SIG-M5 (cell line): ENCODE measurements around the gene ONECUT1.

ENCODE experiments used
- DNase-seq: peaks from one replicate; lab custom pipeline; 2025; lab: John Stamatoyannopoulos, UW

Gene ONECUT1

DNA sequence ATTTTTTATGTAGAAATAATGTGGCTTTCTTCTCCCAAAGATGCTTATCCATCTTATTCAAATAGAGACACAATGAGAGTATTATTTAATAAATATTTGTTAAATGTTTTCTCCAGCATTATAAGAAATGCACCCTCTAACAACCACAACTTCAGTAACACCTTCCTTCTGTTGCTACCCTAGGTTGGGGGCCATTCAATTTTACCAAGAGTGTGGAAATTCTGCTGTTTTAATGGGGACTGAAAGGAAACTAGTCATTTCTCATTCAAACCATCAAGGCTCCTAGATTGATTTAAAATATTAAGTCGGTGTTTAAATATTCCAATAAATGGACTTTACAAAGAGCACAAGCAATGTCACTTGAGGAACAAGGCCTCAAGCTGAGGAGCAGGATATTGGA lies 7.6 kb downstream of the ONECUT1 start:
- no peak for DNase-seq

DNA sequence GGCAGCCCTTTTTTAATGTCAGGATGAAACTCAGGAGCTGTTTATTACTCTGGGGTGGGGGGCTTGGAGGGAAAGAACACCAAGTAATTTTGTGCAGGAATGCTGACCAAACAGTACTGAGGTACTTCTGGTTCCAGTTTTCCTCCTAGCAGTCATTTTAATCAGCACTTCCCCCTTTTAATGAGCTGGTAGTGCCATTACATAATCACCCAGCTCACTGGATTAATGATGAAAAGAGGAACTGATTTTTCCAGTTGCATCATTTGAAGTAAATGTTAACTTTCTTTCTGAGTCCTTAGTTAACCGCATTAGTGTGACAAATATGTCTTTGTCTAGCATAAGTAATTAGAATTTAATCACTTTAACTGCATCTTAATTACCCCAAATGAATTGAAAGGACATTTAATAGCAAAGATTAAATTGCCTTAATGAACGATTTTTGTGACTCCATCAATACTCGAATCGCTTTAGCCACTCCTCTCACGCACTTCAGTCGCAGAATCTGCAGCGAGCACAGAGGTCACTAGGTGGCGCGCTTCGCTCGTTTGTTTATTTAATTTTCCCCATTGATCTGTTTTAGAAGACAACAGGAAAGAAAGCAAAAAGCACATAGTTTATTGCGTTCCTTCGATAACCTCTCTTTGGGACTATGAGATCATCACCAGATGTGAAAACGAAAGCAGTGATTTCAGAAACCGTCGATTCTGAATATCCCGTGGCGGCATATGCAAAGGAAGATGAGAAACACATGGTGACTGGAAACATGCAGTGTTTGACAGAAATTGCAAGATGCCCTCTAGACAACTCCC lies 9.8 kb downstream of the ONECUT1 start:
- DNase-seq: peak; percentile 57

DNA sequence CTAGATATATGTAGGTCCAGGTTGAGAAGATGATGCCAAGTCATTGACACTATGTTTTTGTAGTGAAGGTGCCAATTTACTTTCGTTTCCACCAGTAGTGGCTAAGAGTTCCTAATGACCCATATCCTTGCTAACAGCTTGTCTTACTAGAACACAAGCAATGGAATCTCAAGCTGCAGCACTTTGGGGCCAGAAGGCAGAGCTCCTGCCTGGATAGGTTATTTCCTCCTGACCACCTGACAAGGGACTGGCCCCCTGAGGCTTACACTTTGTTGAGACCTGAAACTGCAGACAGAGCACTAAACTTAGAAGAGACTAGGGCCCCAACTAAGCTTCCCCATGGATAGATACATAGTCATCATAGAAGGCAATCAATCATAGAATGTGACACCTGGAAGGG lies 11.7 kb downstream of the ONECUT1 start:
- no peak for DNase-seq

DNA sequence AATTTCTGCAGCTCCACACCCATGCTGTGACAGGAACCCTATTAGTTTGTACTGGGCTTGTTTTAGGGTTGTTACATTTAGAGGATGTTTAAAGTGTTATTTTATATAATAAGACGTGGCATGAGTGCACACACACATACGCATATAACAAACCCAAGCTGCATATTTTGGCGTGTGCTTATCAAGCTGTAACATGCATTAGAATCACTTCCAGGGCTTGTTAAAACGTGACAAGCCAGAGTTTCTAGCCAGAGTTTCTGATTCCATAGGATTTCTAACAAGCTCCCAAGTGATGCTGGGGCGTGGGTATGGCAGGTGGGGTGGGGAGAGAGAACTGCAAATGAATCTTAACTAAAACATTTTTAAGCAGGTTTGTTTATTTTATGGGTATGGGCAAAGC lies 17.4 kb downstream of the ONECUT1 start:
- no peak for DNase-seq

DNA sequence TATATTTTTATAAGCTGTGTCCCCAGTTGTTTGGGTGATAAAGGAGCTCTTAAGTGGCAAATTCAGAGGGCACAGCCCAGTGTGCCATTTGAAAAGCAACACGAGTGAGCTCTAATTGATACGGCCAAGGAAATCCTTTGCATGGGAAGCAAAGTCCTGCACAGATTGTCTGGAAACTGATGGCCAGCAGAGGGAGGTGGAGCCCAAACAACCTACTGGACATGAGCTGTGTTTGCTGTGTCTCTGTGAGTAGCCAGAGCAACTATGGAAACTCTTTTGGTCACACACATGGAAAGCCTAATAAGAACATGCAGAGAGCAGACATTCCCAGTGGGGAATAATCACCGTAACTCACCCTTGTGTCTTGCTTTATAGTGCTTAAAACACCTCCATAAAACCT lies 24.4 kb downstream of the ONECUT1 start:
- DNase-seq: no peak

DNA sequence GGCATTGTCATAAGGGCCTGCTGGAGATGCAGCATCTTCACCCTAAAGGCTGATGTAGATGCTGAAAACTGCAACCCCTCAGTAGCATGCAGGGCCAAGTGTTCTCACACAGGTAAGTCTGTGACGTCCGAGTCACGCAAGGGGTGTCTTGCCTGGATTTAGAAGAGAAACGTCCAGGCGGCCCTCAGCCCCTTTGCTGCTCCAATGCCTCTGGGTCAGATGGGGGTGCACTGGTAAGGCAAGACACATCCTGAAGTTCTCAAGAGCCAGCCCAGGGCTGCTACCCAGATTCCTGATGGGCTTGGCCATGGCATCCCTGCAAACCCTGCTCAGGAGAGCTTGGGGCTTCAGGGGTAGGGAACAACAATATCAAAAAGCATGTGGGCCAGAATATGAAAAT lies 25.4 kb downstream of the ONECUT1 start:
- DNase-seq: no peak

DNA sequence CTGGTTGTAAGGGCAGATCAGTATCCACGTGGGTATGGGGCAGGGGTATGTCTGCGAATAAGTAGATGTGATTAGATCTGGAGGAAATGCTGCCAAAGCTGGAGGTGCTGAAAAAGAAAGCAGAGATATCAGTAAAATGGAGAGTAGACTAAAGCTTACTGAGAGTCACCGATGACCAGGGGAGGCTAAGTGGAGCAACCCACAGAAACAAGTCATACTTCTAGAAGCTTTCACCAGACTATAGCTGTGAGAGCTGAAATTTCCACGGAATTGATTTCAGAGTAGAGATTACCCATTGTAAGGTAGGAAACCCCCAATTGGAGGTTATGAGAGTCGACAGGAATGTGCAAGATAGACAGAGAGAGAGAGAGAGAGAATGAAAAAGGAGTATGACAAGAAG lies 27.5 kb downstream of the ONECUT1 start:
- no peak for DNase-seq

DNA sequence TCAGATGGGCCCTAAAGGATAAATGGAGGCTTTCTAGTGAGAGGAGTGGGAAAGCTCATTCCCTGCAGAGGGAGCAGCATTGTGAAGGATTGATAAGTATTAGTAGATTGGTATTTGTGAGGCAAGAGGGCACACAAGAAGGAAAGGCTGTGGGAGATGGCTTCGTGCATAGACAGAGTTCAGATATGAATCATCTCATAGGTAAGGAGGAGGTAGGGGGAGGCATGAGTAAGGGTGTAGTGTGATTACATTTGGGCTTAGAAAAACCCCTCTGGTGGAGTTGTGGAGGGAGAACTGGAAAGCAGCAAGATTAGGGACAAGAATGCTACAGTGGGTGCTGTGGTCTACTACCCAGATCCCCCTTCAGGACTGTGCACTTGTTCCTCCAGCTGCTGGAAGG lies 29.6 kb downstream of the ONECUT1 start:
- no peak for DNase-seq

DNA sequence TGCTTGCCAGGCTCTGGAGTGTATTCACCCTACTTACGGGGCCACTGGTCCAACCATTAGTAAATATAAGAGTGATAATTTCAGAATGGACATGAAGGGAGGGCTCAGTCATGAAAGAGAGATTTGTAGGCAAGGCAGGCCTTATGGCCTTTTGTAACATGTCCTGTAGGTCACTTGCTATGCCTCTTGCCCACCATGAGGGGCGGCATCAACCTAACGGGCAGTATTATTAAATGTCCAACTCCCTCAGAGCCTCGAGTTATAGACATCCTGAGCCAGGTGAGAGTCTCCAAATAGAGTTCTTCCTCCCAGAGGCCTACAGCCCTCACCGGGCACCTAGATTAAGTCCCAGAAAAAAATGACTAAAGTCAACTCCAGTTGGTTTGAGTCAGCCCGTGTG lies 30.2 kb downstream of the ONECUT1 start:
- no peak for DNase-seq

DNA sequence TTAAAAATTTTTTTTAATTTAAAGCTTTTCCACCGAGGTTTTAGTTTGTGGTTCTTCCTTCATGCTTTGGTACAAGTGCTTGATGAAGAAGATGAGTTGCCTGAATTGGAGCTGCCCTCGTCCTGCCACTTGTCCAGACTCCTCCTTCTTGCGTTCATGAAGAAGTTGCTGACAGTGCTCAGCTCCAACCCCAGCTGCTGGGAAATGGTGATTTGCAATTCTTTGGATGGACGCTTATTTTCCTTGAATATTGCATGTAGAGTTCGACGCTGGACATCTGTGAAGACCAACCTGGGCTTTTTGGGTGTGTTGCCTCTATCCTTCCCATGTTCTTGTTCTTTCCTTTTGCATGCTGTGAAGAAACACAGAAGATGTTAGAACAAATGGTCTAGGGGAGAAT lies 32.6 kb downstream of the ONECUT1 start:
- no peak for DNase-seq

DNA sequence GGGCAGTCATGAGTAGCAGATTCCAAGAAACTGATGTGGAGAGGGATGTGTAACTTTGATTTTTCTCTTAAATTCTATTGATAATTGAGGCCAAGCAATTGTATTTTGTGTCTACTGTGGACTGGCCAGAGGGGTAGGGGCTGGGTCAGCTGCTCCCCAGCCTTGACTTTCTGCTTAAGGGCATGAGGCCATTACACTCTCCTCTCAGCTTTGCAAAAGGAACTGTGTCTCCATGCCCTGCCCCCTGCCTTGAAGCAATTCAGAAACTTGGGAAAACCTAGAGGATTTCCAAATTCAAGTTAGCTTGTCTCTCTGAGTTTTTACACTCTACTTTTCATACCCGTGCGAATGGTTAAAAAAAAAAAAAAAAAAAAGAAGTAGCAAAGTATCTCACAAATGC lies 38.6 kb downstream of the ONECUT1 start:
- no peak for DNase-seq

DNA sequence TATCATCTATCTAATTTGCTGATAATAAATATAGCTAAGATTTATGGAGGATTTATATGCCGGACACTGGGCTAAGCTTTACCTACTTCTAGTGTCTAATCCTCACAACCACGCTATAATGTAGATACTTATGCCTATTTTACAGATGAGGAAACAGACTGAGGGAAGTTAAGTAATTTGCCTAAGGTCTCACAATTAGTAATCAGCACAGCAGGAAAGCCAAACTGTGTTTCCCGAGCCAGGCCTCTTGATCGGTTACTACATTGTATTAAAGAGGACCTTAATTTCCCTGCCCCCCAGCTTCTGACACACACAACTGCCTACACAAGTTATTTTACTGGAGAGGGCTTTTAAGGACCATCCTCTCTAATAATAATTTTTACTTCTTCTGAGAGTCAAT lies 40.9 kb downstream of the ONECUT1 start:
- DNase-seq: peak; percentile 6

DNA sequence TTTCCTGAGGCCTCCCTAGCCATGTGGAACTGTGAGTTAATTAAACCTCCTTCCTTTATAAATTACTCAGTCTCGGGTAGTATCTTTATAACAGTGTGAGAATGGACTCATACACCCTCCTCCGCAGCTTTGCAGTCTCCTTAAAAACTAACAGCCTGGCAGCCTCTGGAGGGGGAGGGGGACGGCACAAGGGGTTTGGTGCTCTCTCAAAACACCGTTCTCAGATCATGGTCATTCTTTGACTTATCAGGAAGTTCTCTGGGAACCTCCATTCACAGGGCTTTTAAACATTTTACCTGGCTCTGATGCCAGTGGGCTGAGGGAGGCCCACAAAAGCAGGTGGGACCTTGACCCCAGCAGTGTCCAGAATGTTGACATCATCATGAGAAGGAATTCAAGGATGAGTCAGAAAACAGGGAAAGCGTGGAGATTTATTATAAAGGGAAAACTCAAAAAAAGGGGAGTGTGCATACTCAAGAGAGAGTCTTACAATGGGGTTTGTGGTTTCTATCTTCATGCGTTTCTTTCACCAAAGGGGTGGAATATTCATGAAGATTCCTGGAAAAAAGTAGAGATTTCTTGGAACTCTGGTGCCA lies 43.9 kb downstream of the ONECUT1 start:
- no peak for DNase-seq

DNA sequence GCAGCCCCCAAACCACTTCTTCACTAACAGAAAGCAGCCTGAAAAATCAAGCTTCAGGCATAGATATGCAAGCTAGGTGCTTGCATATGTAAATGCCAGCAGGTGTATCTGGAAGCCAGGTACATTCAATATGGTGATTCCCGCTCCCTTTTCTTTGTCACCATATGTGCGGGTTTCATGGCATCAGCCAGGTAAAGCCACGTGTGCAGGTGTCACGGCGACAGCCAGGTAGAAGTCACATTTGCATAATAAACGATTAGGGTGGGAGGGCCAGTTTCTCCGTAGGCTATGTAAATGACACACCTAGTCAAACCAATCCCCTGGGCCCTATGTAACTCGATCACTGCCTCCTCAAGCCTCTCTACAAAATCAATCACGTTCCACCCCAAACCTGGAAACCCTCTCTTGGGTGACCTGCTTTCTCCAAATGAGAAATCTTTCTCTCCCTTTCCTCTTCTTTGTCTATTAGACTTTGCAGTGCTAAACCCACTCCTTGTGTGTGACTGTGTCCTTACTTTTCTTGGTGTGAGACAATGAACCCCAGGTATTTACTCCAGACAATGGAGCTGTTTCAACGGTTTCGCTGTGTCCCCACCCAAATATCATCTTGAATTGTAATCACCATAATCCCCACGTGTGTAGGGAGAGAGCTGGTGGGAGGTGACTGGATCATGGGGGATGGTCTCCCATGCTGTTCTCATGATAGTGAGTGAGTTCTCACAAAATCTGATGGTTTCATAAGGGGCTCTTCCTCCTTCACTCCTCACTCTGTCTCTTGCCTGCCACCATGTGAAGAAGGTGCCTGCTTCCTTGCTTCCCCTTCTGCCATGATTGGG lies 44.6 kb downstream of the ONECUT1 start:
- DNase-seq: no peak

DNA sequence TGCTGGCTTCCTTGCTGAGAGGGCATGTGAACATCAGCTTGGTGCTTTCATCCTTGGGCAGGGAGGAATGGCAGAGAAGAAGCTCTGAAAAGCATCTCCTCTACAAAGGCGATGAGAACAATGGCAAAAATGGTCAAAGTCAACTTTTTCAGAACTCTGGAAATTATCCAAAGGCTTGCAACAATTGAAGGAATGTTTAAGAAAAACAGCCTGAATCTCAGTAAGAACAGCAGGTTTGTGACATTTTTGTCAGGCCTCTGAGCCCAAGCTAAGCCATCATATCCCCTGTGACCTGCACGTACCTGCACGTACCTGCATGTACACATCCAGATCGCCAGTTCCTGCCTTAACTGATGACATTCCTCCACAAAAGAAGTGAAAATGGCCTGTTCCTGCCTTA lies 51.8 kb downstream of the ONECUT1 start:
- no peak for DNase-seq

DNA sequence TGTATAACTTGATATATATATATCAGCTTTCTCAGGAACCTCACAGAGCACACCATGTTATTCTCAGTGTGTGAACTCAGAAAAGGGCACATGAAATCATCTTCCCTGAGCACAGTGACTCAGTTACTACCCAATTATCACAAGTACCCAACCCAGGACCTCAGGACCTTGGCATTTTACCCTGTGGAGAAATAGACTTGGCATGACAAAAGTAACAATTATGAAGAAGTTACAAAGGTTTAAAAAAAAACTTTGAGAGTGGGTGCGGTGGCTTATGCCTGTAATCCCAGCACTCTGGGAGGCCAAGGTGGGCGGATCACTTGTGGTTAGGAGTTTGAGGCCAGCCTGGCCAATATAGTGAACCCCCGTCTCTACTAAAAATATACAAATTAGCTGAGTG lies 52.4 kb downstream of the ONECUT1 start:
- DNase-seq: no peak

DNA sequence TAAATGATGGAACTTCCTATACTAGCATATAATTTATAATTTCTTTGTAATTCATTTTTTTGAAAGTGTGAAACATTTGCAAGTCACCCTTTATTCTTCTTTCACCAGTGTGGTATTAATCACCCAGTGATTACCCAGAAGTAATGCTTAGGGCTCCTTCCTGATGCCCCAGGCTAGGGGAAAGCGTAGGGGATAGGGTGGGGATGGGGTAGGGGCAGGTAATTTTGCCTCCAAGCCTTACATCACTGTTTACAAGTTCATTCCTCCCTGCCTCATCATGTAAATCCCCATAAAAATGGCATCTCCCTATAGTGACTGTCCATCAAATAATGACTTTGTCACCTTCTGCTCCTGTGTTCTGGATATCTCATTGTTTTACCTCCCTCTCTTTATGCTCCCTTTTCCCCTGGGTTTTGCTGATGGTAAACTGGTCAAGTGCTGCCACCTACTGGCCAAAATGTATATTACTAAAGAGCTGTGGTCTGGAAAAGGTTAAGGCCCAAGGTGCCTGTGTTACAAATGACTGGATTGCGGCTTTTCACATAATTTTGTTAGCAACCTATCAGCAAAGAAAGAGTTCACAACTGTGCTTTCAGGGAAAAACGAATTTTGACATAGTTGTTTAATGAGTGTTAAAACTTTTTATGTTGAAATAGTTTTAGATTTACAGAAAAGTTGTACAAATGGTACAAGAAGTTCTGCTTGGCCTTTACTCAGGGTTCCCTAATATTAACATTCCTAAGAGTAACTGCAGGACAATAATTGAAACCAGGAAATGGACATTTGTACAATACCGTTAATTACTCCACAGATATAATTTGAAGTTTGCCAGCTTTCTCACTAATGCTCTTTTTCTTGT lies 54.7 kb downstream of the ONECUT1 start:
- no peak for DNase-seq

DNA sequence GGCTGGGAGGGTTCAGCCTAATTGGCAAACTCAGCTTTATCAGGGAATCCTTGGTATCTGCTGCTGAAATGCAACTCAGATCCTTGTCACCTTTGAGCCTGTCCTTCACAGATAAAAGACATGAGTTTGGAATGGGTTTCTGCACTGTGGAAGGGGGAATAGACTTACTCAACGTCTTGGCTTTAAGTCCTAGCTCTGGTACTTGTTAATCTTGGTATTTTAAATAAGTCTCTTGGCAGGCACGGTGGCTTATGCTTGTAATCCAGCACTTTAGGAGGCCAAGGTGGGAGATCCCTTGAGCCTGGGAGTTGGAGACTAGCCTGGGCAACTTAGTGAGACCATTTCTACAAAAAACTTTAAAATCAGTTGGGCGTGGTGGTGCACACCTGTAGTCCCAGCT lies 55.8 kb downstream of the ONECUT1 start:
- DNase-seq: no peak

DNA sequence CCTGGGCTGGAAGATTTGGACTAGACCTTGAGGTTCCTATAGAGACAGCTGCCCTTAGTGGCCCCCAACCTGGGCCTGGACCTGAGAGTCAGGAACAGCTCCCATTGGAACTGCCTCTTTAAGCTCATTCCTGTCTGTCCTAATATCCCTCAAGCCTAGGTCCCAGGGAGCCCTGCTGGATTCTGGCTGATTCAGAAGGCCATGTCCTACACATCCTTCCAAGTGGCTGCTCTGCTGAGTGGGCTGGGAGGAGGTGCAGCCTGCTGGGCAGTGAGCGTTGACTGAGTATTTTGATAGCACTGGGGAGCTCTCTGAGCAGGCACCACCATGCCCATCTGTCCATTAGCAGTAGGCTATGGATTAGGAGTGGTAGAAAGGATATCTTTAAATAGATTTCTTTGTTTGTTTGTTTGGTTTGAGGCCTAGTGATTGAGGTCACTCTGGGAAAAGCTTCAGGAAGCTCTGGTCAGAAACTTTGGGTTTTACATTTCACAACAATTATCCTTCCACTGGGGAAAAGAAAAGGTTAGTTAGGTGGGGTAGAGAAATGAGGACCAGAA lies 56.4 kb downstream of the ONECUT1 start:
- DNase-seq: no peak

DNA sequence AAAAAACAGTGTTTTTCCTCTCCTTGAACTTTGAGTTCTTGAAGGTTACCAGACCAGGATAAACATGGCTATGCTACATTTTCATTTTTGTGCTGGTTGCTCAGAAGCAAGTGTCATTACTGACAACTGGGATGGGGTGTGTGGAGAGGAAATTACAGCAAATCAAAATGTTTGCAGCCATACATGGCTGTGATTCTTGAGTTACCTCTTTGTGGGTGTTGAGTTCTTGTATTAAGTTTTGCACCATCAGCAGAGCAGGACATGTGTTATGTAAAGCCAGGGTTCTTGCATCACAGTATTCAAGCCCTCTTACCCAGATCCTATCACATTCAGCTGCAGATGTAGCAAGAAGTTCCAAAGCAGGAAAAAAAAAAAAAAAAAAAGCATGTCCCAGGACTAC lies 57.0 kb downstream of the ONECUT1 start:
- DNase-seq: no peak

DNA sequence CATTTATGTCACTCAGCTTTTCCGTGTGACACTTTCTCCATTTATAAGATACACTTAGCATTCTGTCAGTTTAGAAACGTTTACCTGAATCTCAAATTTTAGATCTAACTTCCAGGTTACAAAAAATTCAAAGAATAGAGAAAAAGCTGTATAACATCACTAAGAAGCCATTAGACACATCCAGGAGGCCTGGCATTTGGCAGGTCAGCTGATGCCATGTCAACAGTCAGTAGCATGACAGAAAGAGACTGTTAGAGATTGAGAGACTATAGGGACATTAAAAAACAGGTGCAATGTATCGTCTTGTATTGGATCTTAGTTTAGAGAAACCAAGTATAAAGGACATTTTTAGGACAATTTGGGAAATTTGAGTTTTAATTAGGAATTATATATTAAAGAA lies 57.6 kb downstream of the ONECUT1 start:
- DNase-seq: no peak
